ENCODE measurements around the gene POC1A. TPM values are rescaled to one million over a fixed set of nuclear protein-coding genes. Genes with fewer than 3 reads are reported as not detected.
"Not testable (repeated sequence)": the region's sequence is repeated elsewhere in the genome, so short reads cannot be mapped to it uniquely, and the experiment has no call there.

The POC1A gene
- polyA plus RNA-seq, 1 donor (not counting 4 experiments of a cell fraction or from before 2014, with no cell fraction given) = 11.5 TPM

GRCh38 chr3:52153389-52154096 is 680 bp downstream of the POC1A start:
- Histone ChIP-seq H3K4me3 (ENCODE audit: control insufficient read depth in 2 of 3, extremely low read depth in 1 of 3, insufficient read depth in 2 of 3, low read depth in 1 of 3, low read length in 3 of 3) (peak overlapping the region; percentile 78 to 92 (median 86)), H3K36me3 (ENCODE audit: control insufficient read depth in 2 of 2, extremely low read depth in 1 of 2, insufficient read depth in 2 of 2, low read length in 2 of 2) (peaks cover 0 to 12% of the 10 kb centered on the region in 2 experiments), H3K79me2 (ENCODE audit: control insufficient read depth, insufficient read depth, low read length) (peaks cover 13% of the 10 kb centered on the region), H3K9me3 (ENCODE audit: control insufficient read depth, low read depth, low read length) (no peaks in the 10 kb centered on the region), H2AFZ (ENCODE audit: control insufficient read depth, low read length) (peak overlapping the region; percentile 78), H3K9ac (ENCODE audit: control insufficient read depth, extremely low read depth, insufficient read depth, low read length) (peak overlapping the region; percentile 83), H3K4me2 (ENCODE audit: control insufficient read depth, extremely low read depth, insufficient read depth, low read depth, low read length) (peak overlapping the region; percentile 80), H3K27me3 (ENCODE audit: control insufficient read depth, extremely low read depth, insufficient read depth, low read length) (no peaks in the 10 kb centered on the region), H3K9me1 (ENCODE audit: control insufficient read depth, extremely low read depth, insufficient read depth, low read length) (no peaks in the 10 kb centered on the region), H4K20me1 (ENCODE audit: control insufficient read depth, extremely low read depth, insufficient read depth, low read length) (no peaks in the 10 kb centered on the region), H3K27ac (ENCODE audit: control insufficient read depth, insufficient read depth, low read length) (peak overlapping the region; percentile 79), H3K4me1 (ENCODE audit: control insufficient read depth, extremely low read depth, insufficient read depth, low read length) (peaks cover 6% of the 10 kb centered on the region)
- FAIRE-seq = peak; percentile 36
- DNase-seq (ENCODE audit: low read depth, low spot score) = no peak
- TF ChIP-seq CTCF (optimal IDR thresholded peaks at IDR 0.05 in 1 of 3, IDR thresholded peaks at IDR 0.05 in 1 of 3, conservative IDR thresholded peaks at IDR 0.05 in 1 of 3; ENCODE audit: extremely low read depth in 1 of 3, insufficient read depth in 2 of 3, low read length in 3 of 3) (peak in 1 of 3 experiments; percentile 24), EZH2 (IDR thresholded peaks at IDR 0.05; ENCODE audit: low read length) (no peak)
- dilution Hi-C loops (cut with MboI; ENCODE audit: extremely low pct_ligation_motif_present, low sequenced_read_pairs) = no loop called here

DNA sequence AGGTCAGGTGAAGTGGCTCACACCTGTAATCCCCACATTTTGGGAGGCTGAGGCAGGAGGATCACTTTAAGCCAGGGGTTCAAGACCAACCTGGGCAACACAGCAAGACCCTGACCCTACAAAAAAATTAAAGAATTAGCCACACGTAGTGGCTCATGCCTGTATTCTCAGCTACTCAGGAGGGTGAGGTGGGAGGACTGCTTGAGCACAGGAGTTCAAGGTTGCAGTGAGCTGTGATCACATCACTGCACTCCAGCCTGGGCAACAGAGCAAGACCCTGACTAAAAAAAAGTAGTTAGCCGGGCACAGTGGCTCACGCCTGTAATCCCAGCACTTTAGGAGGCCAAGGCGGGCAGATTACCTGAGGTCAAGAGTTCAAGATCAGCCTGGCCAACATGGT is 2.2 kb downstream of the POC1A start:
- H3K4me2 ChIP-seq (ENCODE audit: control insufficient read depth, extremely low read depth, insufficient read depth, low read depth, low read length); H4K20me1 ChIP-seq (ENCODE audit: control insufficient read depth, extremely low read depth, insufficient read depth, low read length); H3K9me3 ChIP-seq (ENCODE audit: control insufficient read depth, low read depth, low read length); DNase-seq (ENCODE audit: low read depth, low spot score); H3K9me1 ChIP-seq (ENCODE audit: control insufficient read depth, extremely low read depth, insufficient read depth, low read length); H3K27ac ChIP-seq (ENCODE audit: control insufficient read depth, insufficient read depth, low read length); H3K27me3 ChIP-seq (ENCODE audit: control insufficient read depth, extremely low read depth, insufficient read depth, low read length); H2AFZ ChIP-seq (ENCODE audit: control insufficient read depth, low read length); H3K9ac ChIP-seq (ENCODE audit: control insufficient read depth, extremely low read depth, insufficient read depth, low read length); H3K4me3 ChIP-seq (ENCODE audit: control insufficient read depth in 2 of 3, extremely low read depth in 1 of 3, insufficient read depth in 2 of 3, low read depth in 1 of 3, low read length in 3 of 3); H3K4me1 ChIP-seq (ENCODE audit: control insufficient read depth, extremely low read depth, insufficient read depth, low read length); dilution Hi-C loops (cut with MboI; ENCODE audit: extremely low pct_ligation_motif_present, low sequenced_read_pairs); FAIRE-seq: not testable (repeated sequence)
- Histone ChIP-seq H3K36me3 (ENCODE audit: control insufficient read depth in 2 of 2, extremely low read depth in 1 of 2, insufficient read depth in 2 of 2, low read length in 2 of 2) (peaks cover 0 to 19% of the 10 kb centered on the region in 2 experiments), H3K79me2 (ENCODE audit: control insufficient read depth, insufficient read depth, low read length) (peaks cover 13% of the 10 kb centered on the region)

All from keratinocyte (primary cell).